IMR-90 (cell line): Measurements from ENCODE around the gene RFX4. TPM values are rescaled to one million over a fixed set of nuclear protein-coding genes. Genes with fewer than 3 reads are reported as not detected.

Experiments used
- ATAC-seq: fragments of 200-7000 bp; cut with Tn5 transposase; 2 replicates; pipeline ENCODE4 v1.9.1; 2020; ENCODE audit warnings: low read depth, mild to moderate bottlenecking, moderate library complexity
- BruUV-seq: library from RNA; stranded (reverse); fragments of 400-500 nt; replicated peaks from 2 replicates; lab custom pipeline; 2021; lab: Mats Ljungman, UMichigan
- CTCF ChIA-PET: fragments of 300-600 bp; formaldehyde crosslinking; extraction: SDS; loops from one replicate; lab custom pipeline; 2021; ENCODE audit warnings: antibody characterized with exemption; lab: Yijun Ruan, JAX
- POLR2A ChIA-PET: fragments of 300-600 bp; sonication (Branson Sonifier 250); formaldehyde crosslinking; loops from one replicate; lab custom pipeline; 2022; ENCODE audit warnings: antibody characterized with exemption; ENCODE audit not compliant: unreplicated experiment; lab: Charles Lee
- DNase-seq: peaks from one replicate; pipeline ENCODE4 v3.0.0; 2013
- H2AFZ ChIP-seq: replicated peaks from 2 replicates; pipeline ENCODE3; 2013; ENCODE audit warnings: low read length, mild to moderate bottlenecking; ENCODE audit not compliant: poor library complexity
- H2AK5ac ChIP-seq: 2 replicates; pipeline ENCODE4 v1.6.1; 2013; ENCODE audit warnings: low read depth, low read length, inconsistent platforms
- H2AK9ac ChIP-seq: replicated peaks from 2 replicates; pipeline ENCODE3; 2013; ENCODE audit warnings: mild to moderate bottlenecking, low read depth, low read length, moderate library complexity; ENCODE audit not compliant: poor library complexity
- H2BK120ac ChIP-seq: 2 replicates; pipeline ENCODE4 v1.6.1; 2013; ENCODE audit warnings: low read depth, low read length, inconsistent platforms
- H2BK15ac ChIP-seq: 3 replicates; pipeline ENCODE4 v1.6.1; 2013; ENCODE audit warnings: low read depth, low read length, inconsistent platforms
- H2BK20ac ChIP-seq: 2 replicates; pipeline ENCODE4 v1.6.1; 2013; ENCODE audit warnings: low read depth, mild to moderate bottlenecking, inconsistent platforms, low read length, moderate library complexity
- H2BK5ac ChIP-seq: 2 replicates; pipeline ENCODE4 v1.6.1; 2013; ENCODE audit warnings: mild to moderate bottlenecking, low read depth, low read length, inconsistent platforms; ENCODE audit not compliant: poor library complexity, severe bottlenecking
- H3K14ac ChIP-seq: replicated peaks from 2 replicates; pipeline ENCODE4 v1.6.1; 2013; ENCODE audit warnings: low read depth, low read length, inconsistent platforms
- H3K18ac ChIP-seq: 2 replicates; pipeline ENCODE4 v1.6.1; 2013; ENCODE audit warnings: low read depth, low read length, control low read depth
- H3K23ac ChIP-seq: 2 replicates; pipeline ENCODE4 v1.6.1; 2013; ENCODE audit warnings: low read depth, low read length, inconsistent platforms
- H3K27ac ChIP-seq: 2 replicates; pipeline ENCODE4 v1.5.1; 2013; ENCODE audit warnings: mild to moderate bottlenecking, control low read depth, low read length; ENCODE audit not compliant: insufficient read depth
- H3K27me3 ChIP-seq: 2 replicates; pipeline ENCODE4 v1.6.1; 2013; ENCODE audit warnings: low read length; ENCODE audit not compliant: control insufficient read depth, insufficient read depth
- H3K36me3 ChIP-seq: 2 replicates; pipeline ENCODE4 v1.6.1; 2013; ENCODE audit warnings: low read length, mixed read lengths; ENCODE audit not compliant: control insufficient read depth, insufficient read depth
- H3K4ac ChIP-seq: 2 replicates; pipeline ENCODE4 v1.6.1; 2013; ENCODE audit warnings: low read depth, low read length, inconsistent platforms
- H3K4me1 ChIP-seq: 2 replicates; pipeline ENCODE4 v1.6.1; 2013; ENCODE audit warnings: low read length, mixed read lengths; ENCODE audit not compliant: control insufficient read depth, insufficient read depth
- H3K4me2 ChIP-seq: 2 replicates; pipeline ENCODE4 v1.6.1; 2013; ENCODE audit warnings: low read depth, mild to moderate bottlenecking, control low read depth, low read length, moderate library complexity
- H3K4me3 ChIP-seq: 2 replicates; pipeline ENCODE4 v1.5.1; 2013; ENCODE audit warnings: low read depth, mild to moderate bottlenecking, control low read depth, low read length, moderate library complexity; ENCODE audit not compliant: insufficient read depth
- H3K56ac ChIP-seq: 2 replicates; pipeline ENCODE4 v1.6.1; 2013; ENCODE audit warnings: low read length, inconsistent platforms; ENCODE audit not compliant: insufficient read depth; ENCODE audit errors: extremely low read depth
- H3K79me1 ChIP-seq, 2 experiments: 2 replicates each; pipeline ENCODE4 v1.6.1; 2013; ENCODE audit warnings: low read length in 2 of 2, inconsistent platforms in 1 of 2, low read depth in 1 of 2
- H3K9ac ChIP-seq: 2 replicates; pipeline ENCODE4 v1.6.1; 2013; ENCODE audit warnings: low read depth, low read length, control low read depth
- H3K9me1 ChIP-seq: 2 replicates; pipeline ENCODE4 v1.6.1; 2013; ENCODE audit warnings: low read length, inconsistent platforms; ENCODE audit not compliant: insufficient read depth
- H3K9me3 ChIP-seq: 2 replicates; pipeline ENCODE4 v1.6.1; 2013; ENCODE audit warnings: low read length; ENCODE audit not compliant: control insufficient read depth, insufficient read depth
- H4K20me1 ChIP-seq: 2 replicates; pipeline ENCODE4 v1.6.1; 2013; ENCODE audit warnings: low read length, inconsistent platforms; ENCODE audit not compliant: insufficient read depth
- H4K5ac ChIP-seq: 2 replicates; pipeline ENCODE4 v1.6.1; 2013; ENCODE audit warnings: mild to moderate bottlenecking, low read depth, low read length, control low read depth
- H4K8ac ChIP-seq, 2 experiments: 2 replicates each; pipeline ENCODE4 v1.6.1; 2013; ENCODE audit warnings: low read depth in 2 of 2, low read length in 2 of 2, control low read depth in 1 of 2, inconsistent platforms in 1 of 2
- H4K91ac ChIP-seq: 2 replicates; pipeline ENCODE4 v1.6.1; 2013; ENCODE audit warnings: low read depth, low read length, inconsistent platforms; ENCODE audit not compliant: insufficient read depth
- CEBPB ChIP-seq: IDR thresholded peaks from 2 replicates; pipeline ENCODE4 v1.6.1; 2012; ENCODE audit warnings: low read depth, low read length, improper control_type of control experiment
- FOS ChIP-seq: fragments of 150-350 bp; IDR thresholded peaks from 2 replicates; pipeline ENCODE4 v1.6.1; 2016; ENCODE audit warnings: low read depth, low read length
- MAFK ChIP-seq: IDR thresholded peaks from 2 replicates; pipeline ENCODE4 v1.6.1; 2012; ENCODE audit warnings: low read depth, low read length, improper control_type of control experiment
- MAZ ChIP-seq: IDR thresholded peaks from 2 replicates; pipeline ENCODE4 v1.6.1; 2012; ENCODE audit warnings: low read depth, mild to moderate bottlenecking, low read length, improper control_type of control experiment, moderate library complexity, borderline replicate concordance
- MXI1 ChIP-seq: IDR thresholded peaks from 2 replicates; pipeline ENCODE4 v1.6.1; 2012; ENCODE audit warnings: low read depth, mild to moderate bottlenecking, low read length, moderate library complexity, borderline replicate concordance
- NFE2L2 ChIP-seq: fragments of 150-350 bp; IDR thresholded peaks from 2 replicates; pipeline ENCODE4 v1.6.1; 2016; ENCODE audit warnings: low read depth, mild to moderate bottlenecking, low read length
- RAD21 ChIP-seq: IDR thresholded peaks from 2 replicates; pipeline ENCODE4 v1.6.1; 2012; ENCODE audit warnings: low read length, improper control_type of control experiment
- RFX5 ChIP-seq: IDR thresholded peaks from 2 replicates; pipeline ENCODE4 v1.8.0; 2012; ENCODE audit warnings: low read depth, mild to moderate bottlenecking, low read length, moderate library complexity
- SMC3 ChIP-seq: fragments of 150-350 bp; IDR thresholded peaks from 2 replicates; pipeline ENCODE4 v1.6.1; 2016; ENCODE audit warnings: low read depth, mild to moderate bottlenecking, antibody characterized with exemption, low read length, moderate library complexity
- dilution Hi-C: fragments of 300-500 bp; cut with HindIII; formaldehyde crosslinking; loops from one replicate; pipeline ENCODE4 v1.14.3; 2018; ENCODE audit warnings: low sequenced_read_pairs; ENCODE audit not compliant: unreplicated experiment
- in situ Hi-C: fragments of 300-500 bp; cut with MboI; formaldehyde crosslinking; loops from 3 replicates; pipeline ENCODE4 v1.14.3; 2019; ENCODE audit warnings: low sequenced_read_pairs, inconsistent platforms, mixed read lengths
- intact Hi-C: fragments of 100-400 bp; cut with micrococcal nuclease; formaldehyde crosslinking; loops from 2 replicates; pipeline ENCODE4 v1.10.0; 2022
- polyA plus RNA-seq, 3 experiments: library from polyadenylated mRNA; depleted of rRNA; stranded (reverse); fragments of >200 nt; gene quantifications; 2 replicates each; pipeline ENCODE4 v1.2.3, GENCODE V29; 2012; ENCODE audit warnings: low replicate concordance in 1 of 3
- total RNA-seq: library from RNA; depleted of rRNA; stranded (reverse); fragments of >200 nt; gene quantifications from 2 replicates; pipeline ENCODE4 v1.2.3, GENCODE V29; 2012
- TF ChIP-seq, protein P1 (sequence below): fragments of 150-350 bp; IDR thresholded peaks from 2 replicates; pipeline ENCODE4 v1.6.1; 2017; ENCODE audit warnings: mild to moderate bottlenecking, antibody characterized with exemption, low read length, low read depth

Gene RFX4
- total and polyA plus RNA-seq, 2 of the 4 experiments (the other 2 are of a cell fraction): not detected

DNA sequence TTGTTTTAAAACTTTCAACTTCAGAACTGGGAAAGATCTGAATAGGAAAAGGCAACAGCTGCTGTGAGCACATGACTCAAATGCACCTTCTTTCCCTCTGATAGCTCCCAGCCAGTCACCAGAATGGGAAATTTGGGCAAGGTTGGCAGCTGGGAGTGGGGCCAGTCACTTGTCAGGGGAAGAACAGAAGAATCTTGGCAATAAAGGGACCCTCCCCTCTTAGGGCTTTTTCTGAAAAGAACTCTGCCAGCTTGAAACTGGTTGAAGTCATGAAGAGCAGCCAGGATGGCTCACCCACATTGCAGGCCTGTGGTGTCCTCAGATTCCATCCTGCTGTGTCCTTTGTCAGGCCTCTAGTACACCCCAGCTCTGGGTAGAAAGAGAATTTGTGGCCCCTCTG, 181.4 kb downstream of the RFX4 start:
- ChIA-PET CTCF (no interaction called here), POLR2A (no interaction called here)
- no peak overlapping the region for H2BK120ac ChIP-seq
- TF ChIP-seq, protein P1, sequence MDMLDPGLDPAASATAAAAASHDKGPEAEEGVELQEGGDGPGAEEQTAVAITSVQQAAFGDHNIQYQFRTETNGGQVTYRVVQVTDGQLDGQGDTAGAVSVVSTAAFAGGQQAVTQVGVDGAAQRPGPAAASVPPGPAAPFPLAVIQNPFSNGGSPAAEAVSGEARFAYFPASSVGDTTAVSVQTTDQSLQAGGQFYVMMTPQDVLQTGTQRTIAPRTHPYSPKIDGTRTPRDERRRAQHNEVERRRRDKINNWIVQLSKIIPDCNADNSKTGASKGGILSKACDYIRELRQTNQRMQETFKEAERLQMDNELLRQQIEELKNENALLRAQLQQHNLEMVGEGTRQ: no peak
- TF ChIP-seq SMC3: no peak
- TF ChIP-seq MAZ: no peak
- TF ChIP-seq FOS: no peak
- no peak for TF ChIP-seq CEBPB
- no peak for TF ChIP-seq RAD21
- no peak for TF ChIP-seq RFX5
- TF ChIP-seq MXI1: no peak
- TF ChIP-seq NFE2L2: no peak
- no peak for TF ChIP-seq MAFK
- dilution Hi-C loops (no loop called here), in situ Hi-C loops (no loop called here), intact Hi-C loops (no loop called here)
- no peak overlapping the region for H2AK5ac ChIP-seq
- no peak overlapping the region for H2BK20ac ChIP-seq
- no peak for ATAC-seq
- no peak overlapping the region for H3K27ac ChIP-seq
- H2BK15ac ChIP-seq: no peak overlapping the region
- H3K23ac ChIP-seq: no peak overlapping the region
- no peak for DNase-seq
- H4K8ac ChIP-seq: no peak overlapping the region
- no peak overlapping the region for H3K14ac ChIP-seq
- no TSS peak for BruUV-seq
- H3K4ac ChIP-seq: no peak overlapping the region
- no peaks in the 10 kb centered on the region for H3K9me1 ChIP-seq
- H3K56ac ChIP-seq: no peak overlapping the region
- H4K5ac ChIP-seq: no peak overlapping the region
- peaks cover 7% of the 10 kb centered on the region for H3K27me3 ChIP-seq
- H4K20me1 ChIP-seq: no peaks in the 10 kb centered on the region
- H2AK9ac ChIP-seq: no peak overlapping the region
- no peaks in the 10 kb centered on the region for H3K36me3 ChIP-seq
- H3K79me1 ChIP-seq: no peaks in the 10 kb centered on the region
- no peak overlapping the region for H3K4me2 ChIP-seq
- H3K18ac ChIP-seq: no peak overlapping the region
- peaks cover 1% of the 10 kb centered on the region; the same call in 1 of the 2 replicates for H3K4me1 ChIP-seq
- H2BK5ac ChIP-seq: no peak overlapping the region
- H4K91ac ChIP-seq: no peak overlapping the region
- H3K9me3 ChIP-seq: no peaks in the 10 kb centered on the region
- no peak overlapping the region for H2AFZ ChIP-seq
- no peak overlapping the region for H3K4me3 ChIP-seq
- H3K9ac ChIP-seq: no peak overlapping the region
